ENCODE measurements around the gene CBFA2T2.

DNA sequence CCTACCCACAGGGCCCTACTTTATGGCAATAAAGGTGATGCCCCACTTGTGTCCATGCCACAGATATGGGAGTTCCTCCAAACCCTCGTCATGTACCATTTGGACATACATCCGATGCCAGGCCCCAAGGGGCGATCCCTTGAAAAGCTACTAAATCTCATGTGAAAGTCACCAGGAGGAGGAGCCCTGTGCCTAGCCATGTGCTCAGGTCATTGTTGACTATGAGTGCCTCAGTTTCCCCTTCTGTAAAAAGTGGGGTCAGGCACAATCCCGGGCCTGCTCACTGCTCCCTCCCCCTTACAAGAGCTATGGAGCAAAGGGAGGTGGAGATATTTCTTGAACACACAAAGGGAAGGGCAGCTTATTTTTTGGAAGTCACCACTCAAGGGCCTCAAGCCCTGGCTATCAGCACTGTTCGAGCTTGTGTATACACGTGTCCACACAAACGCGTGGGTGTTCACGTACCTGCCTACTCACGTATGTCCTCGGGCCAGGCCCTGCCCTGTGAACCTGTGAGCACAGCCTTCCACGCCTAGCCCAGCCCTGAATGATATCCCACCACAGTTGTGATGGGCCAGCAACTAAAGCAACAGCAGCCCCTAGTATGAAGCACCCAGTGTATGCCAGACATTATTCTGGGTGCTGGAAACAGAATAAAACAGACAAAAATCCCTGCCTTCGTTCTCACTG is 178.7 kb downstream of the CBFA2T2 start:
- TF ChIP-seq, protein P1, sequence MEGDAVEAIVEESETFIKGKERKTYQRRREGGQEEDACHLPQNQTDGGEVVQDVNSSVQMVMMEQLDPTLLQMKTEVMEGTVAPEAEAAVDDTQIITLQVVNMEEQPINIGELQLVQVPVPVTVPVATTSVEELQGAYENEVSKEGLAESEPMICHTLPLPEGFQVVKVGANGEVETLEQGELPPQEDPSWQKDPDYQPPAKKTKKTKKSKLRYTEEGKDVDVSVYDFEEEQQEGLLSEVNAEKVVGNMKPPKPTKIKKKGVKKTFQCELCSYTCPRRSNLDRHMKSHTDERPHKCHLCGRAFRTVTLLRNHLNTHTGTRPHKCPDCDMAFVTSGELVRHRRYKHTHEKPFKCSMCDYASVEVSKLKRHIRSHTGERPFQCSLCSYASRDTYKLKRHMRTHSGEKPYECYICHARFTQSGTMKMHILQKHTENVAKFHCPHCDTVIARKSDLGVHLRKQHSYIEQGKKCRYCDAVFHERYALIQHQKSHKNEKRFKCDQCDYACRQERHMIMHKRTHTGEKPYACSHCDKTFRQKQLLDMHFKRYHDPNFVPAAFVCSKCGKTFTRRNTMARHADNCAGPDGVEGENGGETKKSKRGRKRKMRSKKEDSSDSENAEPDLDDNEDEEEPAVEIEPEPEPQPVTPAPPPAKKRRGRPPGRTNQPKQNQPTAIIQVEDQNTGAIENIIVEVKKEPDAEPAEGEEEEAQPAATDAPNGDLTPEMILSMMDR (conservative IDR thresholded peaks at IDR 0.05): no peak
- TF ChIP-seq EZH2 (IDR thresholded peaks at IDR 0.05; ENCODE audit: low read depth): no peak
